Lung (tissue), 12 donors: ENCODE results near the gene EIF3D. TPM values are rescaled to one million over a fixed set of nuclear protein-coding genes. Genes with fewer than 3 reads are reported as not detected.

ENCODE experiments used
- ATAC-seq: fragments of 200-7000 bp; cut with Tn5 transposase; one replicate; pipeline ENCODE4 v1.9.1; 2020; ENCODE audit warnings: moderate number of reproducible peaks; ENCODE audit not compliant: insufficient read depth, low FRiP score
- DNase-seq, 3 donors: peaks; one replicate each; pipeline ENCODE4 v3.0.0-alpha.2; 2013 to 2017
- H3K27ac ChIP-seq, 2 donors: one replicate each; pipeline ENCODE4 v1.5.1; 2013; ENCODE audit warnings: mild to moderate bottlenecking in 2 of 2, moderate library complexity in 2 of 2, control low read depth in 1 of 2, inconsistent platforms in 1 of 2, low read depth in 1 of 2, low read length in 1 of 2
- H3K27me3 ChIP-seq, 3 donors: one replicate each; pipeline ENCODE4 v1.5.1; 2013; ENCODE audit warnings: low read length in 2 of 3; ENCODE audit not compliant: control insufficient read depth in 3 of 3, insufficient read depth in 3 of 3
- H3K36me3 ChIP-seq, 4 donors: one replicate each; pipeline ENCODE4 v1.5.1; 2013; ENCODE audit warnings: low read length in 4 of 4, mild to moderate bottlenecking in 1 of 4, moderate library complexity in 1 of 4; ENCODE audit not compliant: control insufficient read depth in 4 of 4, insufficient read depth in 4 of 4
- H3K4me1 ChIP-seq, 5 donors: one replicate each; pipeline ENCODE4 v1.5.1; 2013; ENCODE audit warnings: low read length in 5 of 5, mild to moderate bottlenecking in 2 of 5, moderate library complexity in 1 of 5; ENCODE audit not compliant: control insufficient read depth in 5 of 5, insufficient read depth in 5 of 5
- H3K4me3 ChIP-seq: one replicate; pipeline ENCODE4 v1.5.1; 2013; ENCODE audit warnings: mild to moderate bottlenecking, control low read depth, moderate library complexity
- H3K9ac ChIP-seq, 2 donors: one replicate each; pipeline ENCODE4 v1.5.1; 2013; ENCODE audit warnings: low read length in 2 of 2, control low read depth in 1 of 2; ENCODE audit not compliant: insufficient read depth in 1 of 2
- H3K9me3 ChIP-seq, 4 donors: one replicate each; pipeline ENCODE4 v1.5.1; 2013; ENCODE audit warnings: low read length in 3 of 4, mild to moderate bottlenecking in 1 of 4, moderate library complexity in 1 of 4; ENCODE audit not compliant: control insufficient read depth in 4 of 4, insufficient read depth in 3 of 4
- WGBS, 2 donors: extraction: QIAGEN DNeasy Blood & Tissue Kit; methylation state at CpG; one replicate each; pipeline ENCODE4 v1.1.7; 2013; 5-methylcytosine and 5-hydroxymethylcytosine counted together
- polyA plus RNA-seq, 2 donors: library from polyadenylated mRNA; stranded (reverse); fragments of 200-250 nt; gene quantifications; one replicate each; pipeline ENCODE4 v1.2.1, GENCODE V29; 2013
- total RNA-seq, 2 donors: library from RNA; depleted of rRNA in 1 of 2; stranded (reverse); fragments of >200 nt in 1 of 2; gene quantifications; one replicate each; pipeline ENCODE4 v1.2.1, GENCODE V29; 2014 to 2021
- TF ChIP-seq, protein P1 (sequence below): IDR thresholded peaks from 2 replicates; pipeline ENCODE4 v1.5.1; 2012; ENCODE audit warnings: mild to moderate bottlenecking; ENCODE audit errors: control extremely low read depth, extremely low read depth
- donor health status: control.
- donor health status: control.
- donor health status: Bipolar disorder and iron deficiency.
- donor health status: healthy.
- donor health status: DM: yes; HTN: yes; CAD: no.

EIF3D gene
- total and polyA plus RNA-seq, 4 donors = 123 to 221 (median 174) TPM

DNA sequence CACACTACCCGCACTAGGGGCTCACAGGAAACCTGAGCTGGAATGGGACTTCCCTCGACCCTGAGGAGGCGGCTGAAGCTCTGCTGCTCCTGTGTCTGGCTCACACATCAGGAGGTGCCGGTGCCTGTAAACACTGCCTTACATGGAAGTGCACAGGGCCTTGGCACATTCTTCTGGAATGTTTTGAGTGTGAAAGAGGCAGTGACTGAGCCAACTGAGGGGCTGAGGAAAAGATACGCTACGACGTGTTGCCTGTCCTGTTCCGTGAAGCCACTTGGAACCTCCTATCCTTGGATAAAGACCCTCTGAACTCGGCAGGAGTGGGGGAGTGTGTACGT lies 58.0 kb downstream of the EIF3D start:
- Histone ChIP-seq H3K4me1 (peaks cover 0 to 11% (median 8%) of the 10 kb centered on the region in 5 donors), H3K4me3 (no peak overlapping the region), H3K9ac (no peak overlapping the region), H3K9me3 (no peaks in the 10 kb centered on the region), H3K36me3 (peaks cover 6 to 38% (median 23%) of the 10 kb centered on the region in 4 donors), H3K27me3 (no peaks in the 10 kb centered on the region), H3K27ac (peak overlapping the region in 1 of 2 donors; percentile 32)
- TF ChIP-seq, protein P1, sequence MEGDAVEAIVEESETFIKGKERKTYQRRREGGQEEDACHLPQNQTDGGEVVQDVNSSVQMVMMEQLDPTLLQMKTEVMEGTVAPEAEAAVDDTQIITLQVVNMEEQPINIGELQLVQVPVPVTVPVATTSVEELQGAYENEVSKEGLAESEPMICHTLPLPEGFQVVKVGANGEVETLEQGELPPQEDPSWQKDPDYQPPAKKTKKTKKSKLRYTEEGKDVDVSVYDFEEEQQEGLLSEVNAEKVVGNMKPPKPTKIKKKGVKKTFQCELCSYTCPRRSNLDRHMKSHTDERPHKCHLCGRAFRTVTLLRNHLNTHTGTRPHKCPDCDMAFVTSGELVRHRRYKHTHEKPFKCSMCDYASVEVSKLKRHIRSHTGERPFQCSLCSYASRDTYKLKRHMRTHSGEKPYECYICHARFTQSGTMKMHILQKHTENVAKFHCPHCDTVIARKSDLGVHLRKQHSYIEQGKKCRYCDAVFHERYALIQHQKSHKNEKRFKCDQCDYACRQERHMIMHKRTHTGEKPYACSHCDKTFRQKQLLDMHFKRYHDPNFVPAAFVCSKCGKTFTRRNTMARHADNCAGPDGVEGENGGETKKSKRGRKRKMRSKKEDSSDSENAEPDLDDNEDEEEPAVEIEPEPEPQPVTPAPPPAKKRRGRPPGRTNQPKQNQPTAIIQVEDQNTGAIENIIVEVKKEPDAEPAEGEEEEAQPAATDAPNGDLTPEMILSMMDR = no peak
- ATAC-seq (no peak), DNase-seq (no peak)
- 61 to 76% methylated on average over 10 of the region's 10 CpGs for WGBS, 2 donors

DNA sequence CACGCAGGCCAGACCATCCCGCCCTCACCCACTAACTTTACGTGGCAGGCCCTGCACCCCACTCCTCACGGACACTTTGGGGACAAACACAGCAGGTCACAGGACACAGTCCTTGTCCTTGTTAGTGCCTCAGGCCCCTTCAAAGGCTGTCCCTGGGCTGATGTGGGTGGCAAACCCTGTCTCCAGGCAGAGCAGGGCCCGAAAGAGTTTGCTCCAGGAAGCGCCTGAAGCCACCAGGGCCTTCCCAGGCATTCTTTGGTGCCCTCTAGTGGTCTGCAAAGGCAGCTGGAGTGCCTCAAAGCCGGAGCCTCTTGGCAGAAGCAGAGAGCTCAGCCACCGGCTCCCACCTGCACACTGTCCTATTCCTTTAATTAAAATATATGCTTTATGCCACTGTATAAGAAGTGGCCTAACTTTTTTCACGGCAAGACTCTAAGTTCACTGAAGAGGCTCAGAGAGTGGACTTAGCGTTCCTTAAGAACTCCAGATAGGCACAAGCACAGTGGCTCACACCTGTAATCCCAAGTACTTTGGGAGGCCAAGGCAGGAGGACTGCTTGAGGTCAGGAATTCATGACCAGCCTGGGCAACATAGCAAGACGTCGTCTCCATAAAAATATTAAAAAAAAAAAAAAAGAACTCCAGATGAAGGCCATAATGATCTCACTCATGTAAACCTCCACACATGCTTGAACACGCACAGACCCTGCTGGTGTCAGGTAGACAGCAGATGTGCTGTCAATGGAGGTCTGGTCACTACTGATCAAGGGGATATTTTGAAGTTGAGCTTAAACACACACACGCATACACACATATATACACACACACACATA lies 58.6 kb downstream of the EIF3D start:
- no peak overlapping the region for H3K4me3 ChIP-seq
- peak; percentile 88 to 91 (median 90) for DNase-seq
- H3K4me1 ChIP-seq = peaks cover 0 to 15% (median 8%) of the 10 kb centered on the region in 5 donors
- H3K9me3 ChIP-seq = no peaks in the 10 kb centered on the region
- ATAC-seq = peak; percentile 87
- H3K27me3 ChIP-seq = no peaks in the 10 kb centered on the region
- no peak overlapping the region for H3K9ac ChIP-seq
- WGBS, 2 donors = 40 to 50% methylated on average over 14 of the region's 14 CpGs
- H3K27ac ChIP-seq = peak overlapping the region in 1 of 2 donors; percentile 84
- TF ChIP-seq, protein P1 = peak; percentile 95
- peaks cover 1 to 32% (median 20%) of the 10 kb centered on the region in 4 donors for H3K36me3 ChIP-seq

DNA sequence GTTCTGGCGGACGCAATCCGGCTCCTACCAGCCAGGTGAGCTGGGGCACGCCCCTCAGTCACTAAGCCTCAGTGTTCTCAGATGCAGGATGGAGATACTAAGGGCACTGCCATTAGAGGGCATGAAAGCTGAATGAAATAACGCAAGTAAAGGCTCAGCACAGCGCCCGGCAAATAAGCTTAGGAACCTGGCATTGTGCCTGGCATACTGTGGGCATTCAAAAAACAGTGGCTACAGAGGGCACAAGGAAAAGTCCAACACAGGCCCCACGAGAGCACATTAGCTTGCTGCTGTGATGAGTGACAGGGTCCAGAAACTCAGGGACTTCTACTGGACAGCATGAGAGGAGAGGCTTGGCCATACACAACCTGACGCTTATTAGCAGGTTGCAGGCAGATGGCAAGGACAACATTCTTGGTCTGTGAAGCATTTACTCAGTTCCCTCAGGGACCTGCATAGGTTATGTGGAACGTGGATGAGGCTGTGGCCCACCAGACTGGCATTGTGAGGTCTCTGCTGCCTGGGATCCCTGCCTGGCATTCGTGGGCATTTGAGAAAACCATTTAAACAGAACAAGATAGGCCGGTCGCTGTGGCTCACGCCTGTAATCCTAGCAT lies 59.8 kb downstream of the EIF3D start:
- H3K27ac ChIP-seq = peak overlapping the region in 1 of 2 donors; percentile 6
- TF ChIP-seq, protein P1 = no peak
- H3K4me3 ChIP-seq = no peak overlapping the region
- peaks cover 0 to 23% (median 8%) of the 10 kb centered on the region in 5 donors for H3K4me1 ChIP-seq
- no peaks in the 10 kb centered on the region for H3K9me3 ChIP-seq
- H3K36me3 ChIP-seq = peaks cover 0 to 25% (median 13%) of the 10 kb centered on the region in 4 donors
- ATAC-seq = no peak
- no peak overlapping the region for H3K9ac ChIP-seq
- DNase-seq = no peak
- no peaks in the 10 kb centered on the region for H3K27me3 ChIP-seq
- 81 to 90% methylated on average over 14 of the region's 14 CpGs for WGBS, 2 donors
